BE2C (cell line): Measurements from ENCODE around the gene EIF4E3.

Experiments
- DNase-seq: peaks from one replicate; pipeline ENCODE4 v3.0.0-alpha.2; 2020
- H3K27me3 ChIP-seq: fragments of 250-450 bp; sonication (Bioruptor Pico); 2 replicates; pipeline ENCODE4 v1.5.1; 2020; ENCODE audit warnings: mild to moderate bottlenecking
- H3K36me3 ChIP-seq: fragments of 250-450 bp; sonication (Bioruptor Pico); 2 replicates; pipeline ENCODE4 v1.5.1; 2020; ENCODE audit warnings: mild to moderate bottlenecking
- H3K4me1 ChIP-seq: fragments of 250-450 bp; sonication (Bioruptor Pico); 2 replicates; pipeline ENCODE4 v1.5.1; 2020
- H3K4me3 ChIP-seq: 2 replicates; pipeline ENCODE4 v1.5.1; 2011; ENCODE audit warnings: low read depth, low read length
- H3K9me3 ChIP-seq: fragments of 250-450 bp; sonication (Bioruptor Pico); 2 replicates; pipeline ENCODE4 v1.5.1; 2020
- CTCF ChIP-seq: IDR thresholded peaks from 2 replicates; pipeline ENCODE4 v1.5.1; 2012; ENCODE audit warnings: mild to moderate bottlenecking, low read depth, low read length

Gene EIF4E3

GRCh38 chr3:71680603-71681002, 44.6 kb downstream of the EIF4E3 start:
- no peak overlapping the region for H3K4me3 ChIP-seq
- no peak for TF ChIP-seq CTCF
- no peaks in the 10 kb centered on the region for H3K27me3 ChIP-seq
- no peaks in the 10 kb centered on the region for H3K9me3 ChIP-seq
- H3K36me3 ChIP-seq: no peaks in the 10 kb centered on the region
- H3K4me1 ChIP-seq: no peaks in the 10 kb centered on the region
- no peak for DNase-seq

DNA sequence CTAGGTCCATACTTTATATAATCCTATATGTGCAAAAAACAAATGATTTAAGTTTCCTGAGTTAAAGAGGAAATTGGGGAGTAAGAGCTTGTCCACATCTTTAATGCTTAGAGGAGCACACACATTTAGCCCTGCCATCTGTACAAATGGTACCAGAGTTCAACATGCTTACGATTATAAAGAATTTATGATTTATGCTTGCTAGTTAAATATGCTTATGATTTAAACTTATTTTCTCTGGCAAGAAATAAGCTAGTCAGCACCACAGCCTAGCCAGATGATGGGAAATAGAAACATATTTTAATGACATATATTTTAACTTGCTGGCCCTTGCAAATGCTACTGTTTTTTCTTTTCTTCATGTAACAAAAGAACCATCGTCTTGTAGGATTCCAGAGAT, 48.3 kb downstream of the EIF4E3 start:
- Histone ChIP-seq H3K4me3 (no peak overlapping the region), H3K36me3 (no peaks in the 10 kb centered on the region), H3K9me3 (no peaks in the 10 kb centered on the region), H3K4me1 (no peaks in the 10 kb centered on the region), H3K27me3 (no peaks in the 10 kb centered on the region)
- no peak for TF ChIP-seq CTCF
- DNase-seq: no peak

DNA sequence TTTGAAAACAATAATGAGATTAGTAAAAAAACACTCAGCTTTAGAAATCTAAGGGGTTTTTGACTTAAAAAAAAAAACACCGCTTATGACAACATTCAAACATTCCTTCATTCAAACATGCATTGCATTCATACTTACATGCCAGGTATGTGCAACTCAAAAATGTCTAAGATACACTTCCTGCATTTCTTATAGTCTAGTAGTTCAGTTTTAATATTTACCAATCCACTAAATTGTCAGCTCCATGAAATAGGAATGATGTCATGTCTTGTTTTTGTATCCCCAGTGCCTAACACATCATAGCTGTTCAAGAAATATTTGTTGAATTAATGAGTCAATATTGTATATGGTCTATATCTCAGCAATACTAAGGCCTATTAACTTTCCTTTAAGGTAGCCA, 51.7 kb downstream of the EIF4E3 start:
- TF ChIP-seq CTCF: no peak
- H3K36me3 ChIP-seq: no peaks in the 10 kb centered on the region
- no peaks in the 10 kb centered on the region for H3K4me1 ChIP-seq
- H3K4me3 ChIP-seq: no peak overlapping the region
- DNase-seq: no peak
- no peaks in the 10 kb centered on the region for H3K9me3 ChIP-seq
- no peaks in the 10 kb centered on the region for H3K27me3 ChIP-seq

- Histone ChIP-seq H3K27me3 (no peaks in the 10 kb centered on the region), H3K36me3 (no peaks in the 10 kb centered on the region), H3K4me3 (no peak overlapping the region), H3K9me3 (no peaks in the 10 kb centered on the region), H3K4me1 (no peaks in the 10 kb centered on the region)
- TF ChIP-seq CTCF: no peak
- no peak for DNase-seq
These were observed 52.4 kb downstream of the EIF4E3 start for GRCh38 chr3:71672807-71673206.

GRCh38 chr3:71672340-71672739, 52.9 kb downstream of the EIF4E3 start:
- H3K27me3 ChIP-seq: no peaks in the 10 kb centered on the region
- no peak for DNase-seq
- H3K4me1 ChIP-seq: no peaks in the 10 kb centered on the region
- H3K9me3 ChIP-seq: no peaks in the 10 kb centered on the region
- no peak overlapping the region for H3K4me3 ChIP-seq
- no peaks in the 10 kb centered on the region for H3K36me3 ChIP-seq
- no peak for TF ChIP-seq CTCF

DNA sequence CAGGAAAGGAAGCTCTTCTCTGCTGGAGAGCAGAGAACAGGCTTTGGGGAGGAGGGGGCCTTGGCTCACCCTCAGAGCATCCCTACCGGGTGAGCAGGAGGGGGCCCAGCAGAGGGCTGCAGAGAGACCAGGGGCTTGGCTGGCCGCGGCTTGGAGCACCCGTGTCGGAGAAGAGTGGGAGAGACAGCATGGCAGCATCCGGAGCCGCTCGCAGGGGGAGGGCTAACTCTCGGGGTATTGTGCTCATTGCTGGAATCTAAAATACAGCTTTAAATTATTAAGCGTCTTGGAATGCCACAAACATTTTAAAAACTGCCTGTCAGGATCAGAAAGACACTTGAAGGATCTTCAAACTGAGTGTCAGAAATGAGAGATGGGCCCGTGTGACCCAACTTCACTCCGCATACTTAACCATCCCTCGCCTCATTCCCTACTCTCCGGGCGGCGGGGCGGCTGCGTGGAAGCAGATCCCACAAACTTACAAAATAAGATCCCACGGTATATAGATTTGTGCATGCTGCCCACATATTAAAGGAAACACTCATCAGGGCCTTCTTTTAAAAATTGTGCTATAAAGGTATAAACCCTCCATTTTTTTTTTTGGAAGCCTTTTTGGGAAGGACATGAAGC, 53.9 kb downstream of the EIF4E3 start:
- H3K4me3 ChIP-seq: no peak overlapping the region
- H3K27me3 ChIP-seq: no peaks in the 10 kb centered on the region
- no peak for TF ChIP-seq CTCF
- H3K4me1 ChIP-seq: no peaks in the 10 kb centered on the region
- DNase-seq: no peak
- H3K9me3 ChIP-seq: no peaks in the 10 kb centered on the region
- H3K36me3 ChIP-seq: no peaks in the 10 kb centered on the region
